ENCODE results near the gene MAPKAP1.

DNA sequence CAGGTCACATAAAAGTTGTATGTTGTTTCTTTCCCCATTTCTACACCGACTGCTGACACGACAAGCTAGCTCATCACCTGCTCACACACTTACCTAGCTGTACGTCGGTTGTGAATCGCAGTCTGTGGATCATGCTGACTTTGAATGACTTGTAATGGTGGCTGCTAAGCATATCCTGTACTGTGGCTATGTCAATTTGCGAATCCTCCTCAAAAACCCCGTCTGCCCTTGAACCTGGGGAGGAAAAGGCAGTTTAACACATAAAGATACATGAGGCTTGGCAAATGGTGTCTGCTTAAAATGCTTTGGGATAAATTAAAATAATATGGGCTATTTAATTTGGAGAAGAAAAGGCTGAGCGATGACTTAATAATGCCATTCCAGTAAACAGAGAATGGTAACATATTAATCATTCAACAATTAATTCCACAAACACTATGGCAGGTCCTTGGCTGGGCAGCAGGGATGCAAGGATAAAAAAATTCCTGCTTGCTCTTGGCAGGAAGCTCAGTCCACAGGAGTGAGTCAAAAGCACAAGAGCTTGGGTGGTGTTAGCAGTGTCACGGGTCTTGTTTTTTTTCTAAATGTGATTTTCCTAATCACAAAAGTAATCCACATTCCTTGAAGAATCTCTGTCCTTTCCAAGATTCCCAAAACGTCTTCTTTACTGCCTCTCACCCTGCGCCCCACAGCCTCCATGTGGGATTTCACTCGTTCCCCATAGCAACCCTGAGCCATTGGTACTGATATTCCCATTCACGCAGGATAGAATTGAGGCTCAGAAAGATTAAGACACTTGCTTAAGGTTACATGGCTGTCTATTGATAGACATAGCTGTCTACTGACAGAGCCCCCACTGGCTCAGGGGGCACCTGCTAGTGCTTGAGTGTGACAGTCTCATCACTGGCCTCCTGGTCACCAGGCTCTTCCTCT lies 222.4 kb downstream of the MAPKAP1 start:
- TF ChIP-seq POLR2A (IDR thresholded peaks at IDR 0.05; ENCODE audit: low read depth, low read length) (no peak), POLR2AphosphoS5 (IDR thresholded peaks at IDR 0.05; ENCODE audit: low read depth, low read length) (no peak), TAF1 (IDR thresholded peaks at IDR 0.05; ENCODE audit: borderline replicate concordance, low read depth, low read length) (no peak)
